K562 treated with DMSO at 1 percent for 24 hours (cell line): ENCODE results near the gene IFITM10. TPM values are rescaled to one million over a fixed set of nuclear protein-coding genes. Genes with fewer than 3 reads are reported as not detected.

Experiments
- total RNA-seq: library from RNA; unstranded; fragments of 300-600 nt; gene quantifications from 2 replicates; pipeline ENCODE4 v1.2.3, GENCODE V29; 2022; ENCODE audit warnings: low read depth; ENCODE audit not compliant: insufficient read depth

Gene IFITM10
- total RNA-seq = 0.21 and 0.44 TPM in 2 replicates

GRCh38 chr11:1750481-1750839 lies at the start of gene IFITM10:
Gene IFITM10 (minus strand): TSS chr11:1750595. CDS start chr11:1750442, 153 bp downstream.

DNA sequence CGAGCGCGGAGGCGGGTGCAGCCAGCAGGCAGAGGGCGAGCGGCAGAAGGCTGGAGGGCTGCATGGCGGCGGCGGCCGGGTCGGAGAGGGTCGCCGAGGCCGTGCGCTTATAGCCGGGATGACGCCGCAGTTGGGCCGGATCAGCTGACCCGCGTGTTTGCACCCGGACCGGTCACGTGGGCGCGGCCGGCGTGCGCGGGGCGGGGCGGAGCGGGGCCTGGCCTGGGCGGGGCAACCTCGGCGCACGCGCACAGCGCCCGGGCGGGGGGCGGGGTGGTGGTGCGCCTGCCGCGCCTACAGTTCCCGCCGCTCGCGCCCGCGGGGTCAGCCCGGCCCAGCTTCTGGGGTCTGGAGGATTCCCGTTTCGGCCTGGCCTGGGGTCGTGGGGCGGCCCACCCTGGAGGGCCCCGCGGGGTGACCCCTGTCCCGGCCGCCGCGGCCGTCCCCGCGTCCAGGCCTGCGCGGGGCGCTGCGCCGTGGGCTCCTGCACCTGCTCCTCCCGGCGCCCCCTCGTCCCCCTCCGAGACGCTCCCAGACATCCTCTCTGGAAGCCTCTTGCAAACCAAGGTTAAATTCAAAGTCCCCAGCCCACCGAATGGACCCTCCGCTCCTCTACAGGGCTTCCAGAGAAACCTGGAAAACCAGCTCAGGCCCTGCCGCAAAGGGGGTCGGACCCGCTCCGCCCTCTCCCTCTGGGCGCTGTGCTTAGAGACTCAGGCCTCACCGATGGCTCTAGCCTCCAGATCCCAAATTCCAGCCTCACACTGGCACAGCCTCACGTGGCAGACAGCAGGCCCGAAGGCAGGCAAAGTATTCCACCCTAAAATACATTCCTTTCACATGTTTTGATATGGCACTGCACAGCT lies 13.6 kb upstream of the IFITM10 start, which contains the start of gene CTSD:
Gene CTSD (minus strand): TSS at position 132 of the 866 bp plus-strand sequence. CDS start 68 bp downstream, at position 64.

GRCh38 chr11:1696608-1697570 lies 53.5 kb downstream of the IFITM10 start, which contains the start of gene KRTAP5-6:
Gene KRTAP5-6 (plus strand): TSS chr11:1697195. CDS start chr11:1697246, 51 bp downstream.

Other genes with a start within 250 kb of the IFITM10 start
- gene DUSP8, start 178.3 kb downstream of the IFITM10 start, total RNA-seq = 0.51 and 0.57 TPM in 2 replicates
- gene KRTAP5-1, start 165.3 kb downstream of the IFITM10 start, total RNA-seq = not detected in 2 replicates
- not detected in 2 replicates for gene KRTAP5-2, start 152.3 kb downstream of the IFITM10 start, total RNA-seq
- not detected in 2 replicates for gene KRTAP5-3, start 142.1 kb downstream of the IFITM10 start, total RNA-seq
- gene KRTAP5-4, start 128.5 kb downstream of the IFITM10 start, total RNA-seq = not detected in 2 replicates
- gene KRTAP5-5, start 120.8 kb downstream of the IFITM10 start, total RNA-seq = not detected in 2 replicates
- not detected in 2 replicates for gene KRTAP5-6, start 53.4 kb downstream of the IFITM10 start, total RNA-seq
- gene CTSD, start 13.3 kb upstream of the IFITM10 start, total RNA-seq = 408 and 410 TPM in 2 replicates
- gene SYT8, start 84.4 kb upstream of the IFITM10 start, total RNA-seq = not detected in 2 replicates
- gene TNNI2, start 88.4 kb upstream of the IFITM10 start, total RNA-seq = not detected in 2 replicates
- gene LSP1, start 102.5 kb upstream of the IFITM10 start, total RNA-seq = not detected in 2 replicates
- gene PRR33, start 141.3 kb upstream of the IFITM10 start, total RNA-seq = not detected in 2 replicates
- not detected in 2 replicates for gene TNNT3, start 169.1 kb upstream of the IFITM10 start, total RNA-seq
- 49.5 and 61.6 TPM in 2 replicates for gene MRPL23, start 196.7 kb upstream of the IFITM10 start, total RNA-seq
- 1.8 and 4.3 TPM in 2 replicates for gene H19, start 247.2 kb upstream of the IFITM10 start, total RNA-seq